HepG2 (cell line): ENCODE results near the gene KIN.
"Not testable (repeated sequence)": the region's sequence is repeated elsewhere in the genome, so short reads cannot be mapped to it uniquely, and the experiment has no call there.

Experiments used
- CHD2 ChIP-seq: IDR thresholded peaks from 2 replicates; pipeline ENCODE4 v1.6.1; 2011; ENCODE audit warnings: low read depth, low read length, improper control_type of control experiment
- EZH2 ChIP-seq: conservative IDR thresholded peaks from 2 replicates; pipeline ENCODE4 v1.6.1; 2012; ENCODE audit warnings: mild to moderate bottlenecking, low read depth, low read length, moderate library complexity
- FOXM1 ChIP-seq: sonication (generic); formaldehyde crosslinking; IDR thresholded peaks from 2 replicates; pipeline ENCODE4 v1.5.0; 2020; ENCODE audit warnings: missing genetic modification reagents
- KAT8 ChIP-seq: IDR thresholded peaks from 2 replicates; pipeline ENCODE4 v1.6.1; 2016; ENCODE audit warnings: missing genetic modification reagents, missing compliant biosample characterization
- NCOR1 ChIP-seq: fragments of 200-600 bp; sonication (generic); IDR thresholded peaks from 2 replicates; pipeline ENCODE4 v1.7.0; 2017; ENCODE audit warnings: antibody characterized with exemption, low read length, borderline replicate concordance
- SMAD3 ChIP-seq: sonication (generic); formaldehyde crosslinking; IDR thresholded peaks from 2 replicates; pipeline ENCODE4 v1.4.0; 2020; ENCODE audit warnings: missing genetic modification reagents
- ZNF678 ChIP-seq: sonication (generic); formaldehyde crosslinking; IDR thresholded peaks from 2 replicates; pipeline ENCODE4 v1.4.0; 2020; ENCODE audit warnings: mild to moderate bottlenecking, missing genetic modification reagents
- TF ChIP-seq, protein P1 (sequence below): sonication (generic); formaldehyde crosslinking; IDR thresholded peaks from 2 replicates; pipeline ENCODE4 v1.4.0; 2020; ENCODE audit warnings: missing genetic modification reagents

DNA sequence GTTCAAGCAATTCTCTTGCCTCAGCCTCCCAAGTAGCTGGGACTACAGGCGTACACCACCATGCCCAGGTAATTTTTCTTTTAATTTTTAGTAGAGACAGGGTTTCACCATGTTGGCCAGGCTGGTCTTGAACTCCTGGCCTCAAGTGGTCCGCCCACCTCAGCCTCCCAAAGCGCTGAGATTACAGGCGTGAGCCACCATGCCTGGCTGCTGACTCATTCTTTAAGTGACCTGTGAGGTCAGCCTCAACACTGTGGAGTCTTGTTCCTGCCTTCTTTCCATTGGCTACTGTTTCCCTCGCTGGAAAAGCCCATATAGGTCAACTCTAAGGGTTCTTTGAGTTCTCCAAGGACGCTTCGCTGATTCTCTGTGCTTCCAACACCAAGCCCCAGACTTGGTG, 39.2 kb downstream of the KIN start:
- TF ChIP-seq SMAD3 (CRISPR knock-in tag); EZH2; FOXM1 (CRISPR knock-in tag); NCOR1; KAT8; ZNF678 (CRISPR knock-in tag); CHD2: not testable (repeated sequence)
- TF ChIP-seq, protein P1, sequence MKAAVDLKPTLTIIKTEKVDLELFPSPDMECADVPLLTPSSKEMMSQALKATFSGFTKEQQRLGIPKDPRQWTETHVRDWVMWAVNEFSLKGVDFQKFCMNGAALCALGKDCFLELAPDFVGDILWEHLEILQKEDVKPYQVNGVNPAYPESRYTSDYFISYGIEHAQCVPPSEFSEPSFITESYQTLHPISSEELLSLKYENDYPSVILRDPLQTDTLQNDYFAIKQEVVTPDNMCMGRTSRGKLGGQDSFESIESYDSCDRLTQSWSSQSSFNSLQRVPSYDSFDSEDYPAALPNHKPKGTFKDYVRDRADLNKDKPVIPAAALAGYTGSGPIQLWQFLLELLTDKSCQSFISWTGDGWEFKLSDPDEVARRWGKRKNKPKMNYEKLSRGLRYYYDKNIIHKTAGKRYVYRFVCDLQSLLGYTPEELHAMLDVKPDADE (CRISPR knock-in tag): not testable (repeated sequence)
